HG03354 (cell line): ENCODE measurements around the gene PLCB1.
A peak's percentile ranks its signal among the peaks of the same experiment; 100 is the strongest.

Experiments
- ATAC-seq: cut with Tn5 transposase; IDR thresholded peaks from one replicate; pipeline ENCODE4 v1.9.1; 2021; ENCODE audit warnings: mild to moderate bottlenecking; ENCODE audit not compliant: unreplicated experiment, poor library complexity, severe bottlenecking

PLCB1 gene

GRCh38 chr20:8860011-8860495, 728.0 kb downstream of the PLCB1 start:
- peak; percentile 96 for ATAC-seq

GRCh38 chr20:8862092-8862491, 730.0 kb downstream of the PLCB1 start:
- no peak for ATAC-seq

- ATAC-seq: no peak
These were observed 733.6 kb downstream of the PLCB1 start for GRCh38 chr20:8865636-8866035.

- ATAC-seq: no peak
These were observed 735.1 kb downstream of the PLCB1 start for GRCh38 chr20:8867038-8867740.

GRCh38 chr20:8870652-8871051, 738.6 kb downstream of the PLCB1 start:
- no peak for ATAC-seq

GRCh38 chr20:8874437-8874836, 742.4 kb downstream of the PLCB1 start:
- ATAC-seq: no peak

- ATAC-seq: no peak
These were observed 743.5 kb downstream of the PLCB1 start for GRCh38 chr20:8875586-8875985.

- ATAC-seq: no peak
These were observed 744.3 kb downstream of the PLCB1 start for GRCh38 chr20:8876366-8876765.

- ATAC-seq: no peak
These were observed 745.2 kb downstream of the PLCB1 start for GRCh38 chr20:8877294-8877693.

- no peak for ATAC-seq
These were observed 747.6 kb downstream of the PLCB1 start for GRCh38 chr20:8879669-8880068.

GRCh38 chr20:8880085-8880853, 748.2 kb downstream of the PLCB1 start:
- ATAC-seq: no peak

- ATAC-seq: no peak
These were observed 759.0 kb downstream of the PLCB1 start for GRCh38 chr20:8891039-8891438.

GRCh38 chr20:8895472-8895871, 763.4 kb downstream of the PLCB1 start:
- ATAC-seq: no peak

GRCh38 chr20:8898823-8899222, 766.8 kb downstream of the PLCB1 start:
- no peak for ATAC-seq

- ATAC-seq: no peak
These were observed 769.4 kb downstream of the PLCB1 start for GRCh38 chr20:8901237-8902025.

GRCh38 chr20:8903655-8904605, 771.9 kb downstream of the PLCB1 start:
- ATAC-seq: no peak

- no peak for ATAC-seq
These were observed 777.5 kb downstream of the PLCB1 start for GRCh38 chr20:8909596-8909995.

GRCh38 chr20:8912096-8912495, 780.0 kb downstream of the PLCB1 start:
- no peak for ATAC-seq

GRCh38 chr20:8912731-8913130, 780.7 kb downstream of the PLCB1 start:
- no peak for ATAC-seq
